ENCODE measurements around the gene ZNF212. TPM values are rescaled to one million over a fixed set of nuclear protein-coding genes. Genes with fewer than 3 reads are reported as not detected.
"Not testable (repeated sequence)": the region's sequence is repeated elsewhere in the genome, so short reads cannot be mapped to it uniquely, and the experiment has no call there.

ZNF212 gene
- polyA plus RNA-seq, 1 experiment, result 4.6 TPM

DNA sequence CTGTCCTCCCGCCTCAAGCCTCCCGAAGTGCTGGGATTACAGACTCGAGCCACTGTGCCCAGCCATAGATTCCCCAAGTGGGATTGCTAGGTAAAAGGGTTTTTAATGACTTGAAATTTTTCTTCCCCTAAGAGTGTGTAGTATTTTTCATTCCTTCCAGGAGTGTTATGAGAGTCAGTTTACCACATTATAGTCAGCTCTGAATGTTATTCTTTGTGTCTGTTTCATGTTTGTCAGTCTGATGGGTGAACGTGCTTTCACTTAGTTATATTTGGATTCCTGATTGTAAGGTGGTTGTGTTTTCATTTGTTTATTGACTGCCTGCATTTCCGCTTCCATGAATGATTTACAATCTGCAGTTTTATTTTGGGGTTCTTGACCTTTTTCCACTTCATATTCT, 6.3 kb downstream of the ZNF212 start:
- no peak for DNase-seq (ENCODE audit: low read depth)
- no peak overlapping the region for H3K4me3 ChIP-seq (ENCODE audit: low read depth, low read length)
- peaks cover 5% of the 10 kb centered on the region for H3K36me3 ChIP-seq (ENCODE audit: control insufficient read depth, insufficient read depth, low read length)
- no peaks in the 10 kb centered on the region for H3K27me3 ChIP-seq (ENCODE audit: control insufficient read depth, insufficient read depth, low read length)
- POLR2A ChIA-PET, result no interaction called here
- TF ChIP-seq, protein P1, sequence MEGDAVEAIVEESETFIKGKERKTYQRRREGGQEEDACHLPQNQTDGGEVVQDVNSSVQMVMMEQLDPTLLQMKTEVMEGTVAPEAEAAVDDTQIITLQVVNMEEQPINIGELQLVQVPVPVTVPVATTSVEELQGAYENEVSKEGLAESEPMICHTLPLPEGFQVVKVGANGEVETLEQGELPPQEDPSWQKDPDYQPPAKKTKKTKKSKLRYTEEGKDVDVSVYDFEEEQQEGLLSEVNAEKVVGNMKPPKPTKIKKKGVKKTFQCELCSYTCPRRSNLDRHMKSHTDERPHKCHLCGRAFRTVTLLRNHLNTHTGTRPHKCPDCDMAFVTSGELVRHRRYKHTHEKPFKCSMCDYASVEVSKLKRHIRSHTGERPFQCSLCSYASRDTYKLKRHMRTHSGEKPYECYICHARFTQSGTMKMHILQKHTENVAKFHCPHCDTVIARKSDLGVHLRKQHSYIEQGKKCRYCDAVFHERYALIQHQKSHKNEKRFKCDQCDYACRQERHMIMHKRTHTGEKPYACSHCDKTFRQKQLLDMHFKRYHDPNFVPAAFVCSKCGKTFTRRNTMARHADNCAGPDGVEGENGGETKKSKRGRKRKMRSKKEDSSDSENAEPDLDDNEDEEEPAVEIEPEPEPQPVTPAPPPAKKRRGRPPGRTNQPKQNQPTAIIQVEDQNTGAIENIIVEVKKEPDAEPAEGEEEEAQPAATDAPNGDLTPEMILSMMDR (IDR thresholded peaks at IDR 0.05; ENCODE audit: insufficient read depth, low read depth, low read length), result no peak
- CTCF ChIA-PET, result no interaction called here

DNA sequence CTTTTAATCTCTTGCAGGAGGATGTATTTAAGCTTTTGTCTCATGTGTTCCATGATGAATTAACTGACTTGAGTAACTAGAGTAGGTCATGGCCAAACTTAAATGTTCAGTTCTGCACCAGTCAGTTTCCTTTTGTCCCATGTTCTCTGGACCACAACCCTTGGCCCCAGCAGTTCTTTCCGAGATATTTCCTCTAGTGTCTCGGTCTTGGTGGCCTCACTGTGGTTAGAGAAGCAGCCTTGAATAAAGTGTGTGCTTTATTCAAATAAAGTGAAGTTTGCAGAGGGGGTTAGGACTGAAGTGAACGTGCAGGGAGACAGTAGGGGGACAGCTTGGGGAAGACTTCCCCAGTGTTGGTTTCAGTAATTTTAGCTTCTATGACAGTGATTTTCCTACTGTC, 9.3 kb downstream of the ZNF212 start:
- H3K4me3 ChIP-seq (ENCODE audit: low read depth, low read length), result no peak overlapping the region
- TF ChIP-seq, protein P1 (IDR thresholded peaks at IDR 0.05; ENCODE audit: insufficient read depth, low read depth, low read length), result no peak
- CTCF ChIA-PET, result interaction anchor here (0.7 to 1.8 kb wide), 3 partner anchors 9 to 13 kb away, joined by 3 to 6 read pairs (median 4); partner anchors contain the start of gene ZNF783
- H3K27me3 ChIP-seq (ENCODE audit: control insufficient read depth, insufficient read depth, low read length), result no peaks in the 10 kb centered on the region
- no peak for DNase-seq (ENCODE audit: low read depth)
- POLR2A ChIA-PET, result no interaction called here
- H3K36me3 ChIP-seq (ENCODE audit: control insufficient read depth, insufficient read depth, low read length), result peaks cover 16% of the 10 kb centered on the region

DNA sequence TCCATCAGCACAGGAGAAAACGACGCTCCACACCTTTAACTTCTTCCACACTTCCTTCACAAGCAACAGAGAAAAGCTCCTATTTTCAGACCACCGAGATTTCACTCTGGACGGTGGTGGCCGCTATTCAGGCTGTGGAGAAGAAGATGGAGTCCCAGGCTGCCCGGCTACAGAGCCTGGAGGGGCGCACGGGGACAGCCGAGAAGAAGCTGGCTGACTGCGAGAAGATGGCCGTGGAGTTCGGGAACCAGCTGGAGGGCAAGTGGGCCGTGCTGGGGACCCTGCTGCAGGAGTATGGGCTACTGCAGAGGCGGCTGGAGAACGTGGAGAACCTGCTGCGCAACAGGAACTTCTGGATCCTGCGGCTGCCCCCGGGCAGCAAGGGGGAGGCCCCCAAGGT, 10.7 kb downstream of the ZNF212 start:
- DNase-seq (ENCODE audit: low read depth); H3K27me3 ChIP-seq (ENCODE audit: control insufficient read depth, insufficient read depth, low read length); H3K4me3 ChIP-seq (ENCODE audit: low read depth, low read length); POLR2A ChIA-PET: not testable (repeated sequence)
- CTCF ChIA-PET, result interaction anchor here (1.0 to 1.7 kb wide), 3 partner anchors 8 to 12 kb away, joined by 3 read pairs; partner anchors contain the start of gene ZNF783
- H3K36me3 ChIP-seq (ENCODE audit: control insufficient read depth, insufficient read depth, low read length), result peaks cover 22% of the 10 kb centered on the region

DNA sequence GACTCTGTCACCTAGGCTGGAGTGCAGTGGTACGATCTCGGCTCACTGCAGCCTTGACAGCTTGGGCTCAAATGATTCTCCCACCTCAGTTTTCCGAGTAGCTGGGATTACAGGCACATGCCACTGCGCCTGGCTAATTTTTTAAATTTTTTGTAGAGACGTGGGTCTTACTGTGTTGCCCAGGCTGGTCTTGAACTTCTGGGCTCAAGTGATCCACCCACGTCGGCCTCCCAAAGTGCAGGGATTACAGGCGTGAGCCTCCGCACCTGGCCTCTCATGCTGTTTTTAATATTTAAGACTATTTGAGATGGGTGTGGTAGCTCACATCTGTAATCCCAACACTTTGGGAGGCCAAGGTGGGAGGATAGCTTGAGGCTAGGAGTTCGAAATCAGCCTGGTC, 12.1 kb downstream of the ZNF212 start:
- H3K36me3 ChIP-seq (ENCODE audit: control insufficient read depth, insufficient read depth, low read length), result peaks cover 22% of the 10 kb centered on the region
- CTCF ChIA-PET, result interaction anchor here (1.2 to 3.2 kb wide), 2 partner anchors 10 kb away, joined by 3 to 22 read pairs; partner anchors contain the start of gene ZNF783
- POLR2A ChIA-PET; H3K4me3 ChIP-seq (ENCODE audit: low read depth, low read length); H3K27me3 ChIP-seq (ENCODE audit: control insufficient read depth, insufficient read depth, low read length); DNase-seq (ENCODE audit: low read depth): not testable (repeated sequence)

DNA sequence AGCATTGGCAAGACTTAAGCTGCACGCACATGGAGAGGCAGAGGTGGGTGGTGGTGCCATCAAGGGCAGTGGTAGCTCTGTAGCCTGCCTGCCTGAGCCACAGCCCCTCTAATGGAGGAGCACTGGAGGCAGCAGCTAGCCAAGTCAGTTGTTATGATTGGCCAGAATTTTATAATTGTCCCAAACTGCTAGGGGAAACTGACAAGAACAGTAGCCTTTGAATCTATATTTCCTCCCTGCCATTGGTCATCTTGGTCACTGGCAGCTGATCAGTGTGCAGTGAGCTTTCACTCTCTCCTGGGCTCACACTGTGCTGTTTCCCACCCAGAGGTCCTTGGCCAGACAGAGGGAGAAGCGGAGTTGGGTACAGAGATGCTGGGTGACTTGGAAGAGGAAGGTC, 12.9 kb downstream of the ZNF212 start:
- CTCF ChIA-PET, result interaction anchor here (3.2 kb wide), 1 partner anchor 9 kb away, joined by 22 read pairs; the partner anchor contains the start of gene ZNF783
- H3K36me3 ChIP-seq (ENCODE audit: control insufficient read depth, insufficient read depth, low read length), result peaks cover 22% of the 10 kb centered on the region

DNA sequence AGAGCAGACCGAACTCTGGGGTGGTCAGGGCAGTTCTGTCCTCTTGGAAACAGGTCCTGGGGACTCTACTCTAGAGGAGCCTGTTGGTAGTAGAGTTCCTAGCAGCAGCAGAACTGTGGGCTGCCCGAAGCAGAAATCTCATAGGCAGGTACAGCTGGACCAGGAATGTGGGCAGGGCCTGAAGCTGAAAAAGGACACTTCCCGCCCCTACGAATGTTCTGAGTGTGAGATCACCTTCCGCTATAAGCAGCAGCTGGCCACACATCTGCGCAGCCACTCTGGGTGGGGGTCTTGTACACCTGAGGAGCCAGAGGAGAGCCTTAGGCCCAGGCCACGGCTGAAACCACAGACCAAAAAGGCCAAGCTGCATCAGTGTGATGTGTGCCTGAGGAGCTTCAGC, 14.2 kb downstream of the ZNF212 start:
- H3K4me3 ChIP-seq (ENCODE audit: low read depth, low read length), result no peak overlapping the region
- TF ChIP-seq, protein P1 (IDR thresholded peaks at IDR 0.05; ENCODE audit: insufficient read depth, low read depth, low read length), result no peak
- no peak for DNase-seq (ENCODE audit: low read depth)
- H3K27me3 ChIP-seq (ENCODE audit: control insufficient read depth, insufficient read depth, low read length), result no peaks in the 10 kb centered on the region
- POLR2A ChIA-PET, result no interaction called here
- CTCF ChIA-PET, result interaction anchor here (0.7 to 3.2 kb wide), 2 partner anchors 8 to 14 kb away, joined by 3 to 22 read pairs; partner anchors contain the start of gene ZNF783
- H3K36me3 ChIP-seq (ENCODE audit: control insufficient read depth, insufficient read depth, low read length), result peaks cover 22% of the 10 kb centered on the region

More for the DNA sequence above, 12.9 kb downstream of the ZNF212 start:
- DNase-seq (ENCODE audit: low read depth), result no peak
- TF ChIP-seq, protein P1 (IDR thresholded peaks at IDR 0.05; ENCODE audit: insufficient read depth, low read depth, low read length), result no peak
- POLR2A ChIA-PET, result no interaction called here
- no peak overlapping the region for H3K4me3 ChIP-seq (ENCODE audit: low read depth, low read length)
- no peaks in the 10 kb centered on the region for H3K27me3 ChIP-seq (ENCODE audit: control insufficient read depth, insufficient read depth, low read length)
